ENCODE measurements around the gene SLC18A3.

- TF ChIP-seq CTCF (IDR thresholded peaks at IDR 0.05) (no peak), POLR2AphosphoS5 (IDR thresholded peaks at IDR 0.05) (no peak)
Measured at GRCh38 chr10:49620841-49621378, 10.8 kb downstream of the SLC18A3 start.

Data from breast epithelium (tissue), 3 donors.